Measurements from ENCODE around the gene ATP6V0C.

- TF ChIP-seq CTCF (IDR thresholded peaks at IDR 0.05; ENCODE audit: low read depth, low read length, poor library complexity, severe bottlenecking): no peak
- no peak for TF ChIP-seq EZH2phosphoT487 (IDR thresholded peaks at IDR 0.05; ENCODE audit: borderline replicate concordance, low read length)
Measured at GRCh38 chr16:2519711-2520080, 5.9 kb downstream of the ATP6V0C start.

Data from DOHH2 (cell line).